Measurements from ENCODE around the gene MACROD2.

The MACROD2 gene

GRCh38 chr20:16049529-16050093 is 2054.3 kb downstream of the MACROD2 start:
- Histone ChIP-seq H3K36me3 (ENCODE audit: low read length) (no peaks in the 10 kb centered on the region), H3K27me3 (ENCODE audit: low read length) (peaks cover 4% of the 10 kb centered on the region; the same call in 1 of the 2 replicates), H3K27ac (ENCODE audit: low read depth, low read length) (no peak overlapping the region), H3K4me2 (ENCODE audit: low read depth, low read length, poor library complexity, severe bottlenecking) (no peak overlapping the region), H3F3A (ENCODE audit: insufficient read depth) (no peaks in the 10 kb centered on the region), H4K20me1 (ENCODE audit: low read depth, low read length) (no peaks in the 10 kb centered on the region), H3K9ac (ENCODE audit: low read length) (no peak overlapping the region), H3K79me2 (ENCODE audit: insufficient read depth, low read length) (no peaks in the 10 kb centered on the region), H3K4me3 (ENCODE audit: insufficient read depth, low read length, poor library complexity, severe bottlenecking) (no peak overlapping the region), H3K9me2 (replicated peaks; ENCODE audit: insufficient read depth, low read length) (no peaks in the 10 kb centered on the region), H2AFZ (ENCODE audit: low read depth, low read length, severe bottlenecking) (no peak overlapping the region), H3K9me3 (ENCODE audit: insufficient read depth, low read length) (no peaks in the 10 kb centered on the region)
- TF ChIP-seq EZH2phosphoT487 (conservative IDR thresholded peaks at IDR 0.05; ENCODE audit: low read length): no peak
- TF ChIP-seq CTCF (IDR thresholded peaks at IDR 0.05; ENCODE audit: insufficient read depth, low read length, poor library complexity, severe bottlenecking): no peak

GRCh38 chr20:16050366-16050765 is 2055.1 kb downstream of the MACROD2 start:
- Histone ChIP-seq H3K36me3 (ENCODE audit: low read length) (no peaks in the 10 kb centered on the region), H3K27ac (ENCODE audit: low read depth, low read length) (no peak overlapping the region), H3K79me2 (ENCODE audit: insufficient read depth, low read length) (no peaks in the 10 kb centered on the region), H3K27me3 (ENCODE audit: low read length) (peaks cover 4% of the 10 kb centered on the region; the same call in 1 of the 2 replicates), H3K4me3 (ENCODE audit: insufficient read depth, low read length, poor library complexity, severe bottlenecking) (no peak overlapping the region), H4K20me1 (ENCODE audit: low read depth, low read length) (no peaks in the 10 kb centered on the region), H3K9me3 (ENCODE audit: insufficient read depth, low read length) (no peaks in the 10 kb centered on the region), H3F3A (ENCODE audit: insufficient read depth) (no peaks in the 10 kb centered on the region), H2AFZ (ENCODE audit: low read depth, low read length, severe bottlenecking) (no peak overlapping the region), H3K9me2 (replicated peaks; ENCODE audit: insufficient read depth, low read length) (no peaks in the 10 kb centered on the region), H3K4me2 (ENCODE audit: low read depth, low read length, poor library complexity, severe bottlenecking) (no peak overlapping the region), H3K9ac (ENCODE audit: low read length) (no peak overlapping the region)
- TF ChIP-seq EZH2phosphoT487 (conservative IDR thresholded peaks at IDR 0.05; ENCODE audit: low read length): no peak
- TF ChIP-seq CTCF (IDR thresholded peaks at IDR 0.05; ENCODE audit: insufficient read depth, low read length, poor library complexity, severe bottlenecking): no peak

- H2AFZ ChIP-seq (ENCODE audit: low read depth, low read length, severe bottlenecking): no peak overlapping the region
- peaks cover 4% of the 10 kb centered on the region; the same call in 1 of the 2 replicates for H3K27me3 ChIP-seq (ENCODE audit: low read length)
- no peak overlapping the region for H3K9ac ChIP-seq (ENCODE audit: low read length)
- no peaks in the 10 kb centered on the region for H3K9me3 ChIP-seq (ENCODE audit: insufficient read depth, low read length)
- H3F3A ChIP-seq (ENCODE audit: insufficient read depth): no peaks in the 10 kb centered on the region
- H4K20me1 ChIP-seq (ENCODE audit: low read depth, low read length): no peaks in the 10 kb centered on the region
- no peaks in the 10 kb centered on the region for H3K9me2 ChIP-seq (replicated peaks; ENCODE audit: insufficient read depth, low read length)
- H3K79me2 ChIP-seq (ENCODE audit: insufficient read depth, low read length): no peaks in the 10 kb centered on the region
- no peak for TF ChIP-seq CTCF (IDR thresholded peaks at IDR 0.05; ENCODE audit: insufficient read depth, low read length, poor library complexity, severe bottlenecking)
- no peak overlapping the region for H3K27ac ChIP-seq (ENCODE audit: low read depth, low read length)
- H3K4me3 ChIP-seq (ENCODE audit: insufficient read depth, low read length, poor library complexity, severe bottlenecking): no peak overlapping the region
- H3K36me3 ChIP-seq (ENCODE audit: low read length): no peaks in the 10 kb centered on the region
- no peak overlapping the region for H3K4me2 ChIP-seq (ENCODE audit: low read depth, low read length, poor library complexity, severe bottlenecking)
Measured at GRCh38 chr20:16051968-16052367, 2056.7 kb downstream of the MACROD2 start.
